ENCODE data around the gene IGLL5. TPM values are rescaled to one million over a fixed set of nuclear protein-coding genes. Genes with fewer than 3 reads are reported as not detected.

The IGLL5 gene
- total RNA-seq: not detected

DNA sequence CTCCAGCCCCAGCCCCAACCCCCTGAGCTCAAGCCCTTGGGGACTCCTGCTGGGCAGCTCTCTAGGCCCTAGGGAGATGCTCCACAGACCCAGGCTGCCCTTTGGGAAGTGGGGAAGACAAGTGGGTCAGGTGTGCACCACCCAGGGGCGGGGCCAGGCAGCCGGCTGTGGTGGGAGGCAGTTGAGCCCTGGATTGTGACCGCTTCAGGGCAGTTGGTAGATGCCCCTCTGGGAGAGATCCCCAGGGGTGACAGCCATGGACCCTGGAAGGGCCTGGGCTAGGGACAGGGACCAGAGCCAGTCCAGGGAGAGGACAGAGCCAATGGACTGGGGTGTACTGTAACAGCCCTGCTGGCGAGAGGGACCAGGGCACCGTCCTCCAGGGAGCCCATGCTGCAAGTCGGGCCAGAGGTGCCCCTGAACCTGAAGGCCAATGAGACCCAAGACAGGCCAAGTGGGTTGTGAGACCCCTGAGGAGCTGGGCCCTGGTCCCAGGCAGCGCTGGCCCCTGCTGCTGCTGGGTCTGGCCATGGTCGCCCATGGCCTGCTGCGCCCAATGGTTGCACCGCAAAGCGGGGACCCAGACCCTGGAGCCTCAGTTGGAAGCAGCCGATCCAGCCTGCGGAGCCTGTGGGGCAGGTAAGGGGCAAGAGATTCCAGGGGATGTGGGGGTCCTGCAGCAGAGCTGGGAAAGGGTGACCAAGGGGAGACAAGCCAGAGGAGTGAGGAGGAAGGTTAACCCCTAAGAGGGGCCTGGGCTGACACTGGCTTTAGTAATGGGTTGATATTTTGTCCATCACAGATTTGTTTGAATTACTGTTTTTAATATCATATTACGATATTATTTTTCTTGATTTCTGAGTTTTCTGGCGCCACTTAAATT, at the start of gene IGLL5:
Gene IGLL5, plus strand, starts transcription at position 196 of the 883 bp plus-strand sequence. Its CDS starts 238 bp downstream, at position 434.
- H3K4me1 ChIP-seq (ENCODE audit: control insufficient read depth in 3 of 3, insufficient read depth in 3 of 3, low read length in 3 of 3): no peaks in the 10 kb centered on the region
- no peak within 1 kb of the TSS for H3K9ac ChIP-seq (ENCODE audit: low read depth in 1 of 3, low read length in 3 of 3)
- no peak within 1 kb of the TSS for H3K4me3 ChIP-seq (ENCODE audit: low read length in 3 of 3)
- H3K9me3 ChIP-seq (ENCODE audit: control insufficient read depth in 3 of 3, low read length in 3 of 3): no peaks in the 10 kb centered on the region
- H3K27me3 ChIP-seq (ENCODE audit: control insufficient read depth in 3 of 3, insufficient read depth in 3 of 3, low read length in 3 of 3): peaks cover 6 to 19% (median 18%) of the 10 kb centered on the region in 3 donors
- no peaks in the 10 kb centered on the region for H3K36me3 ChIP-seq (ENCODE audit: control insufficient read depth in 3 of 3, insufficient read depth in 3 of 3, low read length in 3 of 3)
- H3K27ac ChIP-seq (ENCODE audit: low read depth, low read length): no peak within 1 kb of the TSS

DNA sequence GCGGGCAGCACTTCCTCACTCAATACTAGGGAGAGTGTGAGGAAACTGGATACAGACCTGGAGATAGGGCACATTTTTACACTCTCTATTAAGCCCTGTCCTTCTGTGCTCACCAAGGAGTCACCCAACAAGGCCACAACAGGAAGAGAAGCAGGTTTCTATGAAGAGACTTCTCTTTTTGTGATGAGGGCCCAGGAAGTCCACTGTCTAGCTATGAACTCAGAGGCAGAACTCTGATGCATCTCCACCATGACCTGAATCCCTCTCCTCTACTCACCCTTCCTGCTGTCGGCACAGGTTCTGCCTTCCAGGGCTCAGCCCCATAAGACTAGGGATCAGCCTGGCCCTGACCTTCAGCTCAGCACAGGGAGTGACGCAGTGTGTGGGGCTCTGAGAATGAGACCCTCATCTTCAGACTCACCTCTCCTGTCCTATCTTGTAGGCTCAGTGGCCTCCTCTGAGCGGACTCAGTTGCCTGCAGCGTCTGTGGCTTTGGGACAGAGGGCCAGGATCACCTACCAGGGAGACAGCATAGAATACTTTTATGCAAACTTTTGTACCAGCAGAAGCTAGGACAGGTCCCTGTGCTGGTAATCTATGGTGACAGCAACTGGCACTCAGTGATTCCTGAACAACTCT, 49.3 kb upstream of the IGLL5 start:
- Histone ChIP-seq H3K4me3 (ENCODE audit: low read length in 3 of 3) (no peak overlapping the region), H3K36me3 (ENCODE audit: control insufficient read depth in 3 of 3, insufficient read depth in 3 of 3, low read length in 3 of 3) (no peaks in the 10 kb centered on the region), H3K9me3 (ENCODE audit: control insufficient read depth in 3 of 3, low read length in 3 of 3) (no peaks in the 10 kb centered on the region), H3K4me1 (ENCODE audit: control insufficient read depth in 3 of 3, insufficient read depth in 3 of 3, low read length in 3 of 3) (no peaks in the 10 kb centered on the region), H3K27ac (ENCODE audit: low read depth, low read length) (no peak overlapping the region), H3K27me3 (ENCODE audit: control insufficient read depth in 3 of 3, insufficient read depth in 3 of 3, low read length in 3 of 3) (peaks cover 0 to 18% (median 18%) of the 10 kb centered on the region in 3 donors), H3K9ac (ENCODE audit: low read depth in 1 of 3, low read length in 3 of 3) (no peak overlapping the region)

DNA sequence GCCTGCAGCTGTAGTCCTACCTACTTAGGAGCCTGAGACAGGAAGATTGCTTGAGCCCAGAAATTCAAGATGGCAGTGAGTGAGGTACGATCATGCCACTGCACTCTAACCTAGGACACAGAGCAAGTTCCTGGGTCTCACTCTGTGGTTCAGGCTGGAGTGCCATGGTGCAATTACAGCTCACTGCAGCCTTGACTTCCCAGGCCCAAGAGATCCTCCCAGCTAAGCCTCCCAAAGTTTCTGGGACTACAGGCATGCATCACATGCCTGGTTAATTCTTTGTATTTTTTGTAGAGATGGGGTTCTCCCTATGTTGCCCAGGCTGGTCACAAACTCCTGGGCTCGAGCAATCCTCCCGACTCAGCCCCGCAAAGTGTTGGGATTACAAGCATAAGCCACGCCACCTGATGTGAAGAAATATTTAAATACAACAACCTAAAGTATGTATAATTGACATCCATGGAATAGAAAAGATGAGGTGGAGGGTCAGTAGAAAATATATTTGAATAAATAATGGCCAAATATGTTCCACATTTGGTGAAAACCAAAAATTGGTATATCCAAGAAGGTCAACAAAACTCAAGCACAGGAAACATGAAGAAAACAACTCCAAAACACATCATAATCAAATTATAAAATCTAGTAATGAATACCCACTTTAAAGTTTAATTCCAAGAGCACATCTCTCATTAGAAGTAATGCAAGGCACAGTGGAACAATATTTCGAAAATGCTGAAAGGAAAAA, 47.9 kb upstream of the IGLL5 start:
- H3K9ac ChIP-seq (ENCODE audit: low read depth in 1 of 3, low read length in 3 of 3): no peak overlapping the region
- no peak overlapping the region for H3K27ac ChIP-seq (ENCODE audit: low read depth, low read length)
- H3K4me3 ChIP-seq (ENCODE audit: low read length in 3 of 3): no peak overlapping the region
- peaks cover 0 to 16% (median 15%) of the 10 kb centered on the region in 3 donors for H3K27me3 ChIP-seq (ENCODE audit: control insufficient read depth in 3 of 3, insufficient read depth in 3 of 3, low read length in 3 of 3)
- no peaks in the 10 kb centered on the region for H3K9me3 ChIP-seq (ENCODE audit: control insufficient read depth in 3 of 3, low read length in 3 of 3)
- H3K4me1 ChIP-seq (ENCODE audit: control insufficient read depth in 3 of 3, insufficient read depth in 3 of 3, low read length in 3 of 3): no peaks in the 10 kb centered on the region
- no peaks in the 10 kb centered on the region for H3K36me3 ChIP-seq (ENCODE audit: control insufficient read depth in 3 of 3, insufficient read depth in 3 of 3, low read length in 3 of 3)

DNA sequence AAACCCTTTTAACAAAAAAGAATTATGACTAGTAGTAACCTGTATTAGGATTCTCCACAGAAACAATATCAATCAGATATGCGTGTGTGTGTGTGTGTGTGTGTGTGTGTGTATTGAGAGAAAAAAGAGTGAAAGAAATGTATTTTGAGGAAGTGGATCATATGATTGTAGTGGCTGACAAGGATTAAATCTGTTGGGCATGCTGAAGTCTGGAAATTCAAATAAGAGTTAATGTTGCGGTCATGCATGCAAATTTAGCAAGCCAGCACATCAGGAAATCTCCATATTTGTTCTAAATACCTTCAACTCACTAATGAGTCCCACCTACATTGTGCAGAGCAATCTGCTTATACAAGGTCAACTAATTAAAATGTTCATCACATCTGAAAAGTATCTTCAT, 46.8 kb upstream of the IGLL5 start:
- H3K9ac ChIP-seq (ENCODE audit: low read depth in 1 of 3, low read length in 3 of 3): no peak overlapping the region
- H3K4me1 ChIP-seq (ENCODE audit: control insufficient read depth in 3 of 3, insufficient read depth in 3 of 3, low read length in 3 of 3): no peaks in the 10 kb centered on the region
- no peak overlapping the region for H3K27ac ChIP-seq (ENCODE audit: low read depth, low read length)

DNA sequence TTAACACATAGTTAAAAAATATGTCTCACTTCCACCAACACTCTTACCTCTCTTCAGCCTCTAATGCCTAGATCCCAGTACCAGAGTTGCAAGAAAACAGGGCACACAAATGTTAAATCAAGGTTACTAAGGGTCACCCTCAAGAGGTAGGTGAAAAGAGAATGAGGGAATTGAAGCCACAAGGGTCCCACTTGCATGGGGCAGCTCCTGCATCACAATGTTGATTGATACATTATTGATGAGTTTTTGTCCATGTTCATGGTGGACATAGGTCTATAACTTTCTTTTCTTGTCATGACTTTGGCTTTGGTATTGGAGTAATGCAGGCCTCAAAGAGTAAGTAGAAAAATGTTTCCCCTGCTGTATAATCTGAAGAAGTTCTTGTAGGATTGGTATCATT, 46.0 kb upstream of the IGLL5 start:
- H3K9me3 ChIP-seq (ENCODE audit: control insufficient read depth in 3 of 3, low read length in 3 of 3): peaks cover 0 to 3% (median 0%) of the 10 kb centered on the region in 3 donors
- no peak overlapping the region for H3K9ac ChIP-seq (ENCODE audit: low read depth in 1 of 3, low read length in 3 of 3)
- peaks cover 0 to 8% (median 7%) of the 10 kb centered on the region in 3 donors for H3K27me3 ChIP-seq (ENCODE audit: control insufficient read depth in 3 of 3, insufficient read depth in 3 of 3, low read length in 3 of 3)
- H3K4me1 ChIP-seq (ENCODE audit: control insufficient read depth in 3 of 3, insufficient read depth in 3 of 3, low read length in 3 of 3): no peaks in the 10 kb centered on the region
- no peaks in the 10 kb centered on the region for H3K36me3 ChIP-seq (ENCODE audit: control insufficient read depth in 3 of 3, insufficient read depth in 3 of 3, low read length in 3 of 3)
- no peak overlapping the region for H3K27ac ChIP-seq (ENCODE audit: low read depth, low read length)
- no peak overlapping the region for H3K4me3 ChIP-seq (ENCODE audit: low read length in 3 of 3)

More for the DNA sequence above, 46.8 kb upstream of the IGLL5 start:
- Histone ChIP-seq H3K4me3 (ENCODE audit: low read length in 3 of 3) (no peak overlapping the region), H3K36me3 (ENCODE audit: control insufficient read depth in 3 of 3, insufficient read depth in 3 of 3, low read length in 3 of 3) (no peaks in the 10 kb centered on the region), H3K9me3 (ENCODE audit: control insufficient read depth in 3 of 3, low read length in 3 of 3) (no peaks in the 10 kb centered on the region), H3K27me3 (ENCODE audit: control insufficient read depth in 3 of 3, insufficient read depth in 3 of 3, low read length in 3 of 3) (peaks cover 0 to 10% (median 8%) of the 10 kb centered on the region in 3 donors)

DNA sequence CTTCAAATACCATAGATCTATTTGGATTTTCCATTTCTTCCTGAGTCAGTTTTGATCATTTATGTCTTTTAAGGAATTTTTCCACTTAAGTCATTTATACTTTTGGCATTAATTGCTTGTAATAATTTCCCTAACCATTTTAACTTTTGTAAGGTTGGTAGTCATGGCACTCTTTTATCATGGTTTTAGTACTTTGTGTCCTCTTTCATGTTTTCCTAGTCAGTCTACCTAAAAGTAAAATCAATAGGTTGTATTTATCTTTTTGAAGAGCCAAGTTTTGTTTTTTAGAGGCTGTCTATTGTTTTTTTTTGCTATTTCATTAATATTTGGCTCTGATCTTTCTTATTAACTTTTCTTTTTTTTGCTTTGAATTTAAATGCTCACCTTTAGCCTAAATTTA, 45.5 kb upstream of the IGLL5 start:
- no peaks in the 10 kb centered on the region for H3K36me3 ChIP-seq (ENCODE audit: control insufficient read depth in 3 of 3, insufficient read depth in 3 of 3, low read length in 3 of 3)
- H3K27ac ChIP-seq (ENCODE audit: low read depth, low read length): no peak overlapping the region
- H3K4me1 ChIP-seq (ENCODE audit: control insufficient read depth in 3 of 3, insufficient read depth in 3 of 3, low read length in 3 of 3): no peaks in the 10 kb centered on the region
- H3K27me3 ChIP-seq (ENCODE audit: control insufficient read depth in 3 of 3, insufficient read depth in 3 of 3, low read length in 3 of 3): peaks cover 0 to 8% (median 3%) of the 10 kb centered on the region in 3 donors
- H3K4me3 ChIP-seq (ENCODE audit: low read length in 3 of 3): no peak overlapping the region
- no peak overlapping the region for H3K9ac ChIP-seq (ENCODE audit: low read depth in 1 of 3, low read length in 3 of 3)
- H3K9me3 ChIP-seq (ENCODE audit: control insufficient read depth in 3 of 3, low read length in 3 of 3): peaks cover 0 to 3% (median 0%) of the 10 kb centered on the region in 3 donors

DNA sequence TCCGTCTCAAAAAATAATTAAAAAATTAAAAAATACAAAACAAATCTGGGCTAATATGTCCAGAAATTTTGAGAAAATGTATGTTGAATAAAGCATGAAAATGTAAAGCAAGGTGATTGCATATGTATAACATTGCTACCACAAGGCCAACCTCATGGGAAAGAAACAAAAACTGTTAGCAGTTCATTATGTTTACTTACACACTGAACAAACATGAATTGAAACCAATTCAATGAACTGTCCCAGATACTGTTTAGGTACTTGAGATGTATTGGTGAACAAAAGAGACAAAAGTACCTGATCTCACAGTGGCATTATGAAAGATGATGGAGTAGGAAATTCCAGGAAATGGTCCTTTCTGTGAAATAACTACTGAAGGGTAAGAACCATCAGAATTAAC, 43.8 kb upstream of the IGLL5 start:
- H3K27ac ChIP-seq (ENCODE audit: low read depth, low read length): no peak overlapping the region
- H3K9ac ChIP-seq (ENCODE audit: low read depth in 1 of 3, low read length in 3 of 3): no peak overlapping the region
- H3K4me3 ChIP-seq (ENCODE audit: low read length in 3 of 3): no peak overlapping the region
- H3K27me3 ChIP-seq (ENCODE audit: control insufficient read depth in 3 of 3, insufficient read depth in 3 of 3, low read length in 3 of 3): peaks cover 0 to 8% (median 8%) of the 10 kb centered on the region in 3 donors
- peaks cover 0 to 3% (median 0%) of the 10 kb centered on the region in 3 donors for H3K9me3 ChIP-seq (ENCODE audit: control insufficient read depth in 3 of 3, low read length in 3 of 3)
- H3K4me1 ChIP-seq (ENCODE audit: control insufficient read depth in 3 of 3, insufficient read depth in 3 of 3, low read length in 3 of 3): no peaks in the 10 kb centered on the region
- H3K36me3 ChIP-seq (ENCODE audit: control insufficient read depth in 3 of 3, insufficient read depth in 3 of 3, low read length in 3 of 3): no peaks in the 10 kb centered on the region

DNA sequence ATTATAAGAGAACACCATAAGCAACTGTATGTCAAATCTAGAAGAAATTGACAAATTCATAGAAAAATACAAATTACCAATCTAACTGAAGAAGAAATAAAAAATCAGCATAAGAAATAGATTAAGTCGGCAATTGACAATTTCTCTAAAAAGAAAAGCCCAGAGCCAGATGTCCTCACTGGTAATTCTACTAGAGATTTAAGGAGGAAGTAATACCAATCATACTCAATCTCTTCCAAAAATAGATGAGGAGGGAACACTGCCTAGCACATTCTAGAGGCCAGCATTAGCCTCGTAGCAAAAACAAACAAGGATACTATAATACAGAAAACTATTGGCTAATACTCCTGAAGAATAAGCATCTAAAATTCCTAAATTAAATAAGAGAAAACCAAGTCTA, 40.4 kb upstream of the IGLL5 start:
- Histone ChIP-seq H3K36me3 (ENCODE audit: control insufficient read depth in 3 of 3, insufficient read depth in 3 of 3, low read length in 3 of 3) (no peaks in the 10 kb centered on the region), H3K27ac (ENCODE audit: low read depth, low read length) (no peak overlapping the region), H3K27me3 (ENCODE audit: control insufficient read depth in 3 of 3, insufficient read depth in 3 of 3, low read length in 3 of 3) (peaks cover 3 to 21% (median 9%) of the 10 kb centered on the region in 3 donors), H3K4me1 (ENCODE audit: control insufficient read depth in 3 of 3, insufficient read depth in 3 of 3, low read length in 3 of 3) (no peaks in the 10 kb centered on the region), H3K9ac (ENCODE audit: low read depth in 1 of 3, low read length in 3 of 3) (no peak overlapping the region), H3K4me3 (ENCODE audit: low read length in 3 of 3) (no peak overlapping the region), H3K9me3 (ENCODE audit: control insufficient read depth in 3 of 3, low read length in 3 of 3) (peaks cover 0 to 3% (median 0%) of the 10 kb centered on the region in 3 donors)

DNA sequence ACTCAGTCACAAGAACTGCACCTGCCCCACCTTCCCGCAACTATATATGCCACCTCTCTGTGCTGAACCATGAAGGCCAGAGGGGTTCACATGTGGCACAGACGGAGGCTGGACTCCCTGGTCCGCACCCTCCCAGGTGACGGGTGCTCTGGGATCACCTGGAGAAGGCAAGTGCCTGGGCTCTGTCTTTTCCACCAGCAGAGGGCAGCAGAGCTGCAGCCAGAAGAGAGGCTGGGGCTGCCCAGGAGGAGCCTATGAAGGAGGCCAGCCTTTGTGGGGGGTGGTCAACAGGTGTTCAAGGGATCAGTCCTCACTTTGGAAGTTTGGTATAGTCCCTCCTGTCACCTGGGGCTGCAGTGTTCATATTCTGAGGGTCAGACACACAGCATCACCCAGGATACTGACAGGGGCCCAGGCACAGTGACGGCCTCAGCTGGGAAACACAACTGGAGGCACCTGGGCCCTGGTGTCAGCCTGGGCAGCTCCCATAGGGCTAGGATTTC, 39.2 kb upstream of the IGLL5 start:
- peaks cover 6 to 25% (median 10%) of the 10 kb centered on the region in 3 donors for H3K27me3 ChIP-seq (ENCODE audit: control insufficient read depth in 3 of 3, insufficient read depth in 3 of 3, low read length in 3 of 3)
- H3K27ac ChIP-seq (ENCODE audit: low read depth, low read length): no peak overlapping the region
- H3K4me1 ChIP-seq (ENCODE audit: control insufficient read depth in 3 of 3, insufficient read depth in 3 of 3, low read length in 3 of 3): no peaks in the 10 kb centered on the region
- no peak overlapping the region for H3K9ac ChIP-seq (ENCODE audit: low read depth in 1 of 3, low read length in 3 of 3)
- H3K4me3 ChIP-seq (ENCODE audit: low read length in 3 of 3): no peak overlapping the region
- no peaks in the 10 kb centered on the region for H3K36me3 ChIP-seq (ENCODE audit: control insufficient read depth in 3 of 3, insufficient read depth in 3 of 3, low read length in 3 of 3)
- H3K9me3 ChIP-seq (ENCODE audit: control insufficient read depth in 3 of 3, low read length in 3 of 3): peaks cover 0 to 3% (median 0%) of the 10 kb centered on the region in 3 donors
